Body of pancreas (tissue), 4 donors: ENCODE results near the gene TMPRSS11F.

Experiments used
- CTCF ChIP-seq, 7 experiments: fragments of 450-650 bp in 4 of 7; fragments of 200-600 bp in 3 of 7; sonication (generic) in 3 of 7; IDR thresholded peaks; one replicate each; pipeline ENCODE4 v1.5.1; 2016 to 2019; ENCODE audit warnings: antibody characterized with exemption in 7 of 7
- POLR2A ChIP-seq, 3 donors: fragments of 450-650 bp; IDR thresholded peaks; one replicate each; pipeline ENCODE4 v1.6.1; 2016; ENCODE audit warnings: antibody characterized with exemption in 3 of 3, mild to moderate bottlenecking in 2 of 3

GRCh38 chr4:68110441-68110840 is 19.2 kb downstream of the TMPRSS11F start:
- TF ChIP-seq CTCF (IDR thresholded peaks at IDR 0.05), result no peak
- TF ChIP-seq POLR2A (IDR thresholded peaks at IDR 0.05), result no peak
